Measurements from ENCODE around the gene KCNJ12. TPM values are rescaled to one million over a fixed set of nuclear protein-coding genes. Genes with fewer than 3 reads are reported as not detected.
"Not testable (repeated sequence)": the region's sequence is repeated elsewhere in the genome, so short reads cannot be mapped to it uniquely, and the experiment has no call there.

Gene KCNJ12
- total RNA-seq, result 1 to 10 TPM; 1.1 to 2.5 (median 2.3) TPM

DNA sequence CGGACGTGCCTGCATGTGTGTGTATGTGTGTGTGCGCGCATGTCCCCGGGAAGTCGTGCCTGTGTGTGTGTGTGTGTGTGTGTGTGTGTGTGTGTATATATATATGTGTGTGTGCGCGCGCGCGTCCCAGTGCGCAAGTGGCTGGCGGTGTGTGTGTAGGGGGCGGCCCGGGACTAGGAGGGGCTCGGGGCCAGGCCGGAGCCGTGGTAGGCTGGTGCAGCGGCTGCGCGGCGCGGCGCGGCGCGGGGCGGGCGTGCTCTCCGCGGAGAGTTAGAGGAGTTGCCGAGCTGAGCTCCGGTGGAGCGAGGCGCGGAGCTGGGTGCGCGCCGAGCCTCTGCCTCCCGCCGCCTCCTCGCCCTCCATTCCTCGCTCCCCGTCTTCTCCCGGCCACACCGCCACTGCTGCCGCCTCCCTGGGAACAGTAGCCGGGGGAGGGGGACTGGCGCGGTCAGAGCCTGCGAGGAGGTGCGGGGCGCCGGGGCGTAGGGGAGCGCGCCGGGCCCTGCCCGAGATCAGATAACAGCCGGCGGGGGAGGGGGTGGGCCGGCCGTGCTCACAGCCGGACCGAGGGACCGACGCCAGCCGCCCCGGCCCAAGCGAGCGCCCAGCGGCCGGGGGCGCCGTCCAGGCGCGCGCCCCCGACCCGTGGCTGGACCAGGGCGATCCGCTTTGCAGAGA, at the start of gene KCNJ12:
Gene KCNJ12 (plus strand): TSS at position 277 of the 678 bp plus-strand sequence. CDS start 38,986 bp downstream, outside the sequence.
- peak within 1 kb of the TSS; percentile 4 to 66 (median 35) for H3K27ac ChIP-seq
- peaks cover 12 to 41% (median 34%) of the 10 kb centered on the region in 4 donors for H3K4me1 ChIP-seq
- no peaks in the 10 kb centered on the region for H3K9me3 ChIP-seq
- in situ Hi-C loops (cut with MboI; ENCODE audit: low pct_ligation_motif_present in 1 of 4, low pct_unique_long_range_greater_than_20kb in 1 of 4, low sequenced_read_pairs in 3 of 4), result no loop called here
- intact Hi-C loops (cut with DNase I; ENCODE audit: low total_unique reads), result no loop called here
- no peak for TF ChIP-seq POLR2AphosphoS5 (IDR thresholded peaks at IDR 0.05)
- TF ChIP-seq CTCF (IDR thresholded peaks at IDR 0.05), result no peak
- H3K36me3 ChIP-seq, result no peaks in the 10 kb centered on the region
- peaks cover 37% of the 10 kb centered on the region for H3K27me3 ChIP-seq
- WGBS, 2 donors (ENCODE audit: low coverage in 1 of 2), result 1% methylated on average over 36 of the region's 82 CpGs; no CpG with 5 or more reads in 1 of the 2 donors
- H3K4me3 ChIP-seq, result peak within 1 kb of the TSS; percentile 24 to 55 (median 40)
- DNase-seq, result peak; percentile 34

DNA sequence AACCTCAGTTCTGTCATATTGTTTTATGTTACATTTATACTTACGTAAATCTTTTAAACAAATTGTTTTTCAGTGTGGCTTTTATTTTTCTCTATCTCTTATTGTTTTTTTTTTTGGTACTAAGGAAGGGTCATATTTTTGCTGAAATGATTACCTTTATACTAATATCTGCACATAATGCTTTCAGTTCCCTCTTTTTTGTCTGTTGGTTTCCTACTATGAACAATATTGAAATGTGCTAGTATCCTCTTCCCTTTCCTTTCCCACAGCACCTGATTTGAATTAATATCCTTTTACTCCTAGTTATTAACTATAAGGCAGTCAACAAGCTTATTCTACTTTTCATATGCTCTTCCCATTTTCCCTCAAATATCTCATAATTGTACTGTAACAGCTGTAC, 48.2 kb upstream of the KCNJ12 start:
- H3K9me3 ChIP-seq; in situ Hi-C loops (cut with MboI; ENCODE audit: low pct_ligation_motif_present in 1 of 4, low pct_unique_long_range_greater_than_20kb in 1 of 4, low sequenced_read_pairs in 3 of 4); H3K4me3 ChIP-seq; H3K4me1 ChIP-seq; DNase-seq; intact Hi-C loops (cut with DNase I; ENCODE audit: low total_unique reads); H3K36me3 ChIP-seq; H3K27me3 ChIP-seq; H3K27ac ChIP-seq: not testable (repeated sequence)
- WGBS, 2 donors (ENCODE audit: low coverage in 1 of 2), result 74 to 78% methylated on average over 1 of the region's 1 CpG

DNA sequence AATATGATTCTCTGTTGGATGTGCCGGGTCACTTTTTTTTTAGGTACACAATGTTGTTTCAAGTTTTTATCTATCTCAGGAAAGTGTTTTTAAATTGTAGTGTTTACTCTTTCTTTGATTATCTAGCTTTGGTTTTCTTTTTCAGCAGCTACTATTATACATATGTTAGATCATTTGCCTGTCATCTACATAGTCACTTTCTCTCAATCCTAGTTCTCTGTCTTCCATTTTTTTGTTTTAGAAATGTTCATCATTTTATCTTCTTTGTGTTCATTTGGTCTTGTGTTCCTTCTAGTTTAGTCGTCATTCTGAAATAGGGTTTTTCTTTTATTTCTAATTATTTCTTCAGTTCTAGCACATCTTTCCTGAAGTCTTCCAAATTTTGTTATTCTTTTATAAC, 47.4 kb upstream of the KCNJ12 start:
- in situ Hi-C loops (cut with MboI; ENCODE audit: low pct_ligation_motif_present in 1 of 4, low pct_unique_long_range_greater_than_20kb in 1 of 4, low sequenced_read_pairs in 3 of 4); H3K4me3 ChIP-seq: not testable (repeated sequence)
- 69 to 77% methylated on average over 2 of the region's 2 CpGs for WGBS, 2 donors (ENCODE audit: low coverage in 1 of 2)

GRCh38 chr17:21330436-21331160, 45.6 kb upstream of the KCNJ12 start:
- Histone ChIP-seq H3K27me3 (no peaks in the 10 kb centered on the region), H3K36me3 (no peaks in the 10 kb centered on the region), H3K9me3 (no peaks in the 10 kb centered on the region), H3K27ac (no peak overlapping the region), H3K4me3 (no peak overlapping the region), H3K4me1 (no peaks in the 10 kb centered on the region)
- intact Hi-C loops (cut with DNase I; ENCODE audit: low total_unique reads) (no loop called here), in situ Hi-C loops (cut with MboI; ENCODE audit: low pct_ligation_motif_present in 1 of 4, low pct_unique_long_range_greater_than_20kb in 1 of 4, low sequenced_read_pairs in 3 of 4) (no loop called here)
- DNase-seq, result no peak
- no peak for TF ChIP-seq POLR2AphosphoS5 (IDR thresholded peaks at IDR 0.05)
- WGBS, 2 donors (ENCODE audit: low coverage in 1 of 2), result 50 to 72% methylated on average over 2 to 9 of the region's 9 CpGs

More for the DNA sequence above, 47.4 kb upstream of the KCNJ12 start:
- H3K4me1 ChIP-seq; DNase-seq; H3K9me3 ChIP-seq; H3K36me3 ChIP-seq; H3K27ac ChIP-seq; H3K27me3 ChIP-seq; intact Hi-C loops (cut with DNase I; ENCODE audit: low total_unique reads): not testable (repeated sequence)

GRCh38 chr17:21336541-21337294, 39.4 kb upstream of the KCNJ12 start:
- 86% methylated on average over 4 of the region's 4 CpGs; no CpG with 5 or more reads in 1 of the 2 donors for WGBS, 2 donors (ENCODE audit: low coverage in 1 of 2)
- H3K4me1 ChIP-seq; H3K27me3 ChIP-seq; H3K9me3 ChIP-seq; in situ Hi-C loops (cut with MboI; ENCODE audit: low pct_ligation_motif_present in 1 of 4, low pct_unique_long_range_greater_than_20kb in 1 of 4, low sequenced_read_pairs in 3 of 4); H3K36me3 ChIP-seq; intact Hi-C loops (cut with DNase I; ENCODE audit: low total_unique reads); H3K4me3 ChIP-seq; H3K27ac ChIP-seq; DNase-seq: not testable (repeated sequence)

- in situ Hi-C loops (cut with MboI; ENCODE audit: low pct_ligation_motif_present in 1 of 4, low pct_unique_long_range_greater_than_20kb in 1 of 4, low sequenced_read_pairs in 3 of 4); H3K27ac ChIP-seq; H3K27me3 ChIP-seq; H3K4me3 ChIP-seq; DNase-seq; intact Hi-C loops (cut with DNase I; ENCODE audit: low total_unique reads); H3K36me3 ChIP-seq; H3K4me1 ChIP-seq; H3K9me3 ChIP-seq: not testable (repeated sequence)
- WGBS, 2 donors (ENCODE audit: low coverage in 1 of 2), result 73% methylated on average over 8 of the region's 8 CpGs; no CpG with 5 or more reads in 1 of the 2 donors
Measured at GRCh38 chr17:21337981-21338625, 38.1 kb upstream of the KCNJ12 start.

Measured in transverse colon (tissue), 4 donors.